Measurements from ENCODE around the gene IGFALS.
"Not testable (repeated sequence)": the region's sequence is repeated elsewhere in the genome, so short reads cannot be mapped to it uniquely, and the experiment has no call there.

IGFALS gene

DNA sequence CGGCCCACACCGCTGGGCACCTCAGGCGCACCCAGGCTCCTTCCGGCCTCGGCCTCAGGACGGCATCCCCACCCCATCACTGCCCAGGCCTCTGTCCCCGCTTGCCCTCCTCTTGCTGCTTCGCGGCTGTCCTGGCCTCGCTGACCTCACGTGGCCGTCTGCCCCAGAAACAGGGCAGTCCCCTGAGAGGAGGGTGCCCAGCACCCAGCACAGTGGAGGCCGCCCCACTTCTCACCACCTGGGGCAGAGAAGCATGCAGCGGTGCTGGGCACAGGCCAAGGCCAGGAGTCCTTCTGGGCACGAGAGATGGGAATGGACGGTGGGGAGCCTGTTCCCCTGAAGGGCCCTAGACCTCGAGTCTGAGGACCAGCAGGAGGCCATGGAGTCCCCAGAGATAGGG, 24.2 kb upstream of the IGFALS start:
- DNase-seq = no peak

- no peak for DNase-seq
Measured at GRCh38 chr16:1817276-1817589, 23.7 kb upstream of the IGFALS start.

DNA sequence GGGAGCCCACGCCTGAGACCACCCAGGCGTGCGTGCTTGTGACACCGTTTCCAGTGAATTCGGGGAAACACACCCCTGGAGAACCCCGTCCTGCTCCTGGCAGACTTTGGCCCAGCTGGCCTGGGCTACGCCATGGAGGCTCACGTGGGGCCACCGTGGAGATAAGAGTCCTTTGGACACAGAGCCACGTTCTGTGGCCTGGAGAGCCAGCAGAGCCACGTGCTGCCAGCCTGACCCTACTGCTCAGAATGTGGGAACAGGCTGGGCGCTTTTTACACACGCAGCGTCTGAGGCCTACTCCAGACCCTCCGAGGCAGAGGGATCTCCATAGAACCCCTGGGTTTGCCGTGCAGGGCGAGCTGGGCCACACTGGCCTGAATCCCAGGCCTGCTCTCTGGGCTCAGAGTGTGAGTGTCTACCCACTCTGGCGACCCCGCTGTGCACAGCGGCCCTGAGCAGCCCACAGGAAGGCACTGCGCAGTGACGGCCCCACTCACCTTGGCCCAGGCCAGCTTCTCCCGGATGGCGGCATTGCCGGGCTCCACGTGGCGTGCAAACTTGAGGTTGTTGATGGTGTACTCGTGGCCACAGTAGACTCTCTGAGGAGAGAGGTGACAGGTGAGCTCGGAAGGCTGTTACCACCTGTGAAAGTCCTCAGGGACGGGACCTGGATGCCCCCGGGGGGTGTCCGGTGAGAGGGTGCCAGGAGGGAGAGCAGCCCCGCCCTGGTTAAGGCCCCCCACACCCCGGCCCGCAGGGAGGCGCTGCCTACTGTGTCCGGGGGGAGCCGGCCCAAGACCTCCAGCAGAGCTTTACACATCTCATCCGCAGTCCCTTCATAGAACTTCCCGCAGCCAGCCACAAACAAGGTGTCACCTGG, 23.1 kb upstream of the IGFALS start:
- no peak for DNase-seq

DNA sequence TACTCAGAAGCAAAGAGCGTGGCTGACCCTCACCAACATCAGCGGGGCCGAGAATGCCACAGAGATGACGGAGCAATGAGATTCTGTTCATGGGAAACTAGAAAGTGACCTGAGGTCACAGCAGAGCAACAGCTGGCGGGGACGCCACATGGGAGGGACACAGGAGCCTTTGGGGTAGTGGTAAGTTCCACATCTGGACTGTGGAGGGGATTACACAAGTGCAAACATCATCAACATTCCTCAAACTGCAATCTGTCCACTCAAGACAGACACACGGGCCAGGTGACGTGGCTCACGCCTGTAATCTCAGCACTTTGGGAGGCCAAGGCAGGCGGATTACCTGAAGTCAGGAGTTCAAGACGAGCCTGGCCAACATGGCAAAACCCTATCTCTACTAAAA, 22.0 kb upstream of the IGFALS start:
- no peak for DNase-seq

- DNase-seq = no peak
Measured at GRCh38 chr16:1812732-1813163, 19.2 kb upstream of the IGFALS start.

GRCh38 chr16:1810536-1810935, 17.0 kb upstream of the IGFALS start:
- DNase-seq = no peak

GRCh38 chr16:1810106-1810505, 16.6 kb upstream of the IGFALS start:
- no peak for DNase-seq

GRCh38 chr16:1809281-1809801, 15.8 kb upstream of the IGFALS start:
- no peak for DNase-seq

GRCh38 chr16:1808691-1809090, 15.2 kb upstream of the IGFALS start:
- no peak for DNase-seq

- no peak for DNase-seq
Measured at GRCh38 chr16:1807626-1808025, 14.1 kb upstream of the IGFALS start.

DNA sequence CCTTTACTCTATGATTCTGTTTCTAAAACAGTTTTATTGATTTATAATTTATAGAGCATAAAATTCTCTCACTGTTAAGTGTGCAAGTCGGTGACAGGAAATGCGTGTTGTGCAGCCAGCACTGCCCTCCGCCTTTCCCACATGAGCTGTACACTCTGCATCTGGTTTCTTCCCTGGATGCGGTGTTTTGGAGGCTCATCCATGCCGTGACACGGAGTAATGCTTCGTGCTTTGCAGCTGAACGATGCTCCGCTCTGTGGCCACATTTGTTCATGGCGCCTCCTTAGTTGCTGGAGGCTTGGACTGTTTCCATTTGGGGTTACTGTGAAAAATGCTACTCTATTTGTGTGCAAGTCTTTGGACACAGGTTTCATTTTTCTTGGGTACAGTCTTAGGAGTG, 7.2 kb upstream of the IGFALS start:
- no peak for DNase-seq

DNA sequence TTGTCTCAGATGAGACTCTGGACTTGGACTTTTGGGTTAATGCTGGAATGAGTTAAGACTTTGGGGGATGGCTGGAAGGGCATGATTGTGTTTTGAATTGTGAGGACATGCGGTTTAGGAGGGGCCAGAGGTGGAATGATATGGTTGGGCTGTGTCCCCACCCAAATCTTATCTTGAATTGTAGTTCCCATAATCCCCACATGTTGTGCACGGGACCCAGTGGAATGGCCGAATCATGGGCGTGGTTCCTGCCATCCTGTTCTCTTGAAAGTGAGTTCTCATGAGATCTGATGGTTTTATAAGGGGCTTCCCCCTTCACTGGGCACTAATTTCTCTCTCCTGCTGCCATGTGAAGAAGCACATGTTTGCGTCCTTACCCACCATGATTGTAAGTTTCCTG, 5.8 kb upstream of the IGFALS start:
- not testable (repeated sequence) for DNase-seq

DNA sequence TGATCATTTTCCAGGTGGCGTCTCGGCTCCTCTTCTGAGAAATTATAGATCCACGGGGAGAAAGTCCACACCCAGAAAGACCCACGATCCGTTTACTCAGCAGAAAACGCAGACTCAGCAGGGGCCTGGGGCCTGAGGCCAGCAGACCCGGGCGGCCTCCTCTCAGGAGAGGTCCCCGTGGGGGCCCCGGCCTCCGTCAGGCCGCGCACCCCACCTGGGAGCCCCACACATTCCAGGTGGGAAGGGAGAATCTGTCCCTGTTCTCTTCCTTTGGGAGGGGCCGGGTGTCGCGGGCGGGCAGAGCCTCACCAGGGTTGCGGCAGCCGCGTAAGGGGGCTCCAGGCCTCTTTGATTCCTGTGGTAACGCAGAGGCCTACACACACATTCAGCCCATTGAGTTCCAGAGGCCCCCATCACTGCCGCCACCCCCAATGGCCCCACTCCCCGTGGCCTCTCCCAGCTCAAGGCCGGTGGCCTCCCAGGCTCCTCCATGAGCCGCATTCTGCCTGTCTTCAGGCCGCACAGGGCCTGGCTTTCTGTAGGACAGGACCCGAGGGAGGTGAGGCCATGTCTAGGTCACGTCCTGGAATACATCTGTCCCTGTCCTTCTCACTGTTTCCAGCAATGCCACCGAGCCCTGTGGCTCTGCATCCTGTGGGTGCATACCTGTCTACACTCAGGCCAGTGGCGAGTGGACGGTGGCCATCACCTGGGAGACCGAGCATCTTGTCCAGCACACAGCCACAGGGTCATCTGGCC, 1.6 kb upstream of the IGFALS start:
- no peak for DNase-seq

- no peak for DNase-seq
Measured at GRCh38 chr16:1794221-1794871, 841 bp upstream of the IGFALS start.

DNA sequence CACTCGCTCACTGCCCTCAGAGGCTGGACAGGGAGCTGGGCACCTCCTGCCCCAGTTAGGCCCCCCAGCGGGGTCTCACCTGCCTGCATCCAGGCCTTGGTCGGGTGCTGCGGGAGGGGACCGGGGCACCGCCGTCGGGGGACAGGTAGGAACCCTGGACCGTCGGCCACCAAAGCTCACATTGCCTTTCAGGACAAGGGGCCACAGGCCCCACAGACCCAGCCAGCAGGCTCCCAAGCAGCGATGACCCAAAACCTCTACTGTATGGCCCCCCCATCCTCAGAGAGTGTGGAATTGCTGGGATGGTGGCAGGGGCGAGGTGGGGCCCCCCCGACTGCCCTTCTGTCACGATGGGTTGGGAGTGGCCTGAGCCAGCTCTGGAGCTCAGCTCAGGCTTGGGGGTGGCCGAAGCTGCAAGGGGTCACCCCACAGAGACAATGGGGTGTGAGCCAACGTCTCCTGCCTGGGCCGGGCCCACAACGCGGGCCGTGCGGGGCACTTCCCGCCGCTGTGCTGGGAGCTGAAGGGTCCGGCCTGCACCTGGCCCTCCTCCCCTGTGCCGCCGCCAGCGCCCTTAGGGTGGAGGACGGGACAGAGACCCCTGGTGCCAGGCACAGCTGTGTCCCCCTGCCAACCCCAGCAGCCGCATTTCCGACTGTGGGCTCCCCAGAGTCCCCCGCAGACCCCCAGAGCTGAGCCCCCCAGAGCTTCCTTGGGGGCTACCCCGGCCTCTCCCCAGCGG, 498 bp downstream of the IGFALS start:
- DNase-seq = no peak

DNA sequence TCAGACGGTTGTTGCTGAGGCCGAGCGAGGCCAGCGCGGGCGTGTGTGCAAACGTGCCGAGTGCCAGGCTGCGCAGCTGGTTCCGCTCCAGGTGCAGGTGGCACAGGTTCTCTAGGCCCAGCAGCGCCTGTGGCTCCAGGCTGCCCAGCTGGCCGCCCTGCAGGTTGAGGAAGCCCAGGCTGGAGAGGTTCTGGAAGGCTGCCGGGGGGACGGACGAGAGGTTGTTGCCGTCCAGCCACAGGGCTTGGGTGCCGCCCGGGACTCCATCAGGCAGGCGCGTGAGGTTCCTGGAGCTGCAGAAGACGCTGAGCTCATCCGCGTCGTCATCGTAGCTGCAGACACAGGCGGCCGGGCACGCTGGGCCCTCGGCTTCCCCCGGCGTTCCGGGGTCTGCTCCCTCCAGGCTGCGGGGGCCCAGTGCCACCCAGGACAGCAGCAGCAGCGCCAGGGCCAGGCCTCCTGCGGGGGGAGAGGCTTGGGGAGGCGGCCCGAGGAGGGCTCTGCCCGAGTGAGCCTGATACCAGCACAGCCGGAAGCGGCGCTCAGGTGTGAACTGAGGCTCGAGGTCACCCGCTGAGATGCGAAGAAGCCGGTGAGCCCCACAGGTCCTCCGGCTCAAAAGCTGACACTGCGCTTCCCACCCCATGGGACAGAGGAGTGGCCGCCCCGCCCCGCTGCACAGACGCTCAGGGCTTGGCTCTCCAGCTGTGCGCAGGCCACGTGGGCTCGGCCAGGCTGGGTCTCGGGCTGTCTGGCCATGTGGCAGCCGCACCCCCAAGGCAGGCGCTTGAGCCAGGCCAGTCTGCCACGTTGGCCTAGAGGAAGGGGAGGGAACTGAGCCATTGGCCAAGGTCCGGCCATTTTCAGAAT, 1.3 kb downstream of the IGFALS start:
- DNase-seq = no peak

GRCh38 chr16:1791256-1791942, 2.1 kb downstream of the IGFALS start:
- no peak for DNase-seq

GRCh38 chr16:1790611-1791255, 2.8 kb downstream of the IGFALS start:
- no peak for DNase-seq

DNA sequence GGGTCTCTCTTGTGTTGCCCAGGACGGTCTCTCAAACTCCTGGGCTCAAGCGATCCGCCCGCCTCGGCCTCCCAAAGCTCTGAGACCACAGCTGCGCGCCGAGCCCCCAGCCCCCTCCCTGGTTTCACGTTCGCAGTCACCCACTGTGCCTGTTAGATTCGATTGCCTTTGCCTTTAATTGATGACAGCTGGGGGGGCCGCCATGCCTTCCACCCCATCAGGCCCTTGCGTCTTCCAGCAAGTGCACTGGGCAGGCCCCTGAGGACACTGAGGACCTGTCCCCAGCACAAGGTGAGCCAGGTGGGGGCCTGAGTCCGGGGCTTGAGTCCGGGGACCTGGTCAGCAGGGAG, 3.3 kb downstream of the IGFALS start:
- DNase-seq = no peak

GRCh38 chr16:1789643-1790045, 3.9 kb downstream of the IGFALS start:
- no peak for DNase-seq

GRCh38 chr16:1788708-1789100, 4.8 kb downstream of the IGFALS start:
- DNase-seq = no peak

Data from Kasumi-1 (cell line).